OCI-LY1 (cell line): ENCODE results near the gene CXCR6.

Experiments
- CTCF ChIP-seq: fragments of 200-600 bp; sonication (generic), shearing (Covaris generic); IDR thresholded peaks from 2 replicates; pipeline ENCODE4 v1.5.1; 2017; ENCODE audit warnings: mild to moderate bottlenecking, antibody characterized with exemption, low read length, moderate library complexity, mixed read lengths
- EZH2 ChIP-seq: fragments of 200-600 bp; sonication (generic), shearing (Covaris generic); IDR thresholded peaks from 2 replicates; pipeline ENCODE4 v1.8.0; 2017; ENCODE audit warnings: borderline replicate concordance, mixed run types, mild to moderate bottlenecking, antibody characterized with exemption, low read length, moderate library complexity, mixed read lengths

- TF ChIP-seq CTCF = no peak
- TF ChIP-seq EZH2 = no peak
Measured at GRCh38 chr3:45991341-45991740, 48.1 kb downstream of the CXCR6 start.
